ENCODE measurements around the gene CAPN14.
A peak's percentile ranks its signal among the peaks of the same experiment; 100 is the strongest.

CAPN14 gene

GRCh38 chr2:31243053-31243452, 25.7 kb upstream of the CAPN14 start:
- FAIRE-seq (no peak), DNase-seq (ENCODE audit: insufficient read length, low spot score) (no peak)

GRCh38 chr2:31241625-31242270, 24.4 kb upstream of the CAPN14 start:
- no peak for FAIRE-seq
- no peak for DNase-seq (ENCODE audit: insufficient read length, low spot score)

GRCh38 chr2:31240381-31241365, 23.4 kb upstream of the CAPN14 start:
- DNase-seq (ENCODE audit: insufficient read length, low spot score) = no peak
- peak; percentile 59 for FAIRE-seq

GRCh38 chr2:31239593-31240177, 22.4 kb upstream of the CAPN14 start:
- DNase-seq (ENCODE audit: insufficient read length, low spot score) (no peak), FAIRE-seq (no peak)

GRCh38 chr2:31238906-31239592, 21.7 kb upstream of the CAPN14 start:
- DNase-seq (ENCODE audit: insufficient read length, low spot score) (no peak), FAIRE-seq (no peak)

GRCh38 chr2:31238126-31238905, 21.0 kb upstream of the CAPN14 start:
- DNase-seq (ENCODE audit: insufficient read length, low spot score) = no peak
- FAIRE-seq = no peak

- DNase-seq (ENCODE audit: insufficient read length, low spot score) (no peak), FAIRE-seq (no peak)
Observed at GRCh38 chr2:31237348-31238017, 20.2 kb upstream of the CAPN14 start.

GRCh38 chr2:31236433-31237205, 19.3 kb upstream of the CAPN14 start:
- no peak for FAIRE-seq
- no peak for DNase-seq (ENCODE audit: insufficient read length, low spot score)

GRCh38 chr2:31235504-31235902, 18.2 kb upstream of the CAPN14 start:
- peak; percentile 58 for FAIRE-seq

GRCh38 chr2:31234683-31235503, 17.6 kb upstream of the CAPN14 start:
- no peak for FAIRE-seq
- no peak for DNase-seq (ENCODE audit: insufficient read length, low spot score)

More at GRCh38 chr2:31235504-31235902, 18.2 kb upstream of the CAPN14 start:
- DNase-seq (ENCODE audit: insufficient read length, low spot score) = peak; percentile 69

- peak; percentile 94 for DNase-seq (ENCODE audit: insufficient read length, low spot score)
- peak; percentile 90 for FAIRE-seq
Observed at GRCh38 chr2:31233741-31234682, 16.7 kb upstream of the CAPN14 start, which contains the start of gene EHD3. TSS of gene EHD3 (plus strand) at chr2:31234152. CDS start at chr2:31234622, 470 bp downstream.

- FAIRE-seq (peak; percentile 42), DNase-seq (ENCODE audit: insufficient read length, low spot score) (no peak)
Observed at GRCh38 chr2:31233231-31233630, 15.9 kb upstream of the CAPN14 start.

GRCh38 chr2:31232586-31232985, 15.3 kb upstream of the CAPN14 start:
- FAIRE-seq = no peak
- DNase-seq (ENCODE audit: insufficient read length, low spot score) = no peak

GRCh38 chr2:31231571-31232302, 14.4 kb upstream of the CAPN14 start:
- no peak for DNase-seq (ENCODE audit: insufficient read length, low spot score)
- FAIRE-seq = no peak

- FAIRE-seq (no peak), DNase-seq (ENCODE audit: insufficient read length, low spot score) (no peak)
Observed at GRCh38 chr2:31230751-31231150, 13.4 kb upstream of the CAPN14 start.

GRCh38 chr2:31228717-31229116, 11.4 kb upstream of the CAPN14 start:
- DNase-seq (ENCODE audit: insufficient read length, low spot score) (no peak), FAIRE-seq (no peak)
